Activated naive CD4-positive, alpha-beta T cell treated with anti-CD3 and anti-CD28 coated beads for 36 hours (primary cell): ENCODE measurements around the gene ALKBH6. TPM values are rescaled to one million over a fixed set of nuclear protein-coding genes. Genes with fewer than 3 reads are reported as not detected.
"Not testable (repeated sequence)": the region's sequence is repeated elsewhere in the genome, so short reads cannot be mapped to it uniquely, and the experiment has no call there.

Experiments
- CTCF ChIA-PET: fragments of 350-600 bp; sonication (Branson Sonifier 250); formaldehyde crosslinking; loops from one replicate; lab custom pipeline; 2021; ENCODE audit warnings: antibody characterized with exemption; lab: Charles Lee
- DNase-seq: peaks from one replicate; pipeline ENCODE4 v3.0.0-alpha.2; 2020
- H3K27ac Mint-ChIP-seq: one replicate; pipeline ENCODE4 v1.8.0; 2021; ENCODE audit warnings: mild to moderate bottlenecking, mixed read lengths
- H3K27me3 Mint-ChIP-seq: one replicate; pipeline ENCODE4 v1.8.0; 2021; ENCODE audit warnings: low read depth, mixed read lengths
- H3K36me3 Mint-ChIP-seq: one replicate; pipeline ENCODE4 v1.8.0; 2021; ENCODE audit warnings: low read depth, mixed read lengths
- H3K4me1 Mint-ChIP-seq: one replicate; pipeline ENCODE4 v1.8.0; 2021; ENCODE audit warnings: low read depth, mixed read lengths
- H3K4me3 Mint-ChIP-seq: one replicate; pipeline ENCODE4 v1.8.0; 2021; ENCODE audit warnings: mild to moderate bottlenecking, moderate library complexity, mixed read lengths
- H3K9me3 Mint-ChIP-seq: one replicate; pipeline ENCODE4 v1.8.0; 2021; ENCODE audit warnings: mixed read lengths
- intact Hi-C: fragments of 100-400 bp; cut with micrococcal nuclease; formaldehyde crosslinking; loops from one replicate; pipeline ENCODE4 v1.15.1; 2023
- total RNA-seq, 2 experiments: library from RNA; stranded (reverse); gene quantifications; one replicate each; pipeline ENCODE4 v1.2.3, GENCODE V29; 2021

The ALKBH6 gene
- total RNA-seq, 2 experiments from 2014 or later = 36.9 to 37.8 TPM

GRCh38 chr19:35986664-35987570 lies 27.1 kb downstream of the ALKBH6 start:
- Mint-ChIP-seq H3K4me1 (peaks cover 5% of the 10 kb centered on the region), H3K27ac (no peak overlapping the region), H3K27me3 (peaks cover 40% of the 10 kb centered on the region), H3K4me3 (peak overlapping the region; percentile 76), H3K9me3 (no peaks in the 10 kb centered on the region), H3K36me3 (peaks cover 1% of the 10 kb centered on the region)
- DNase-seq = peak; percentile 39
- intact Hi-C loops = loop anchor here (2.0 kb wide), 1 partner anchor 34 kb away; no protein-coding TSS in a partner anchor
- CTCF ChIA-PET = no interaction called here

GRCh38 chr19:35986111-35986510 lies 27.9 kb downstream of the ALKBH6 start:
- intact Hi-C loops = loop anchor here (2.0 kb wide), 1 partner anchor 33 kb away; no protein-coding TSS in a partner anchor
- H3K9me3 Mint-ChIP-seq = no peaks in the 10 kb centered on the region
- H3K36me3 Mint-ChIP-seq = peaks cover 1% of the 10 kb centered on the region
- peak overlapping the region; percentile 11 for H3K4me3 Mint-ChIP-seq
- peaks cover 40% of the 10 kb centered on the region for H3K27me3 Mint-ChIP-seq
- CTCF ChIA-PET = no interaction called here
- no peak for DNase-seq
- peaks cover 5% of the 10 kb centered on the region for H3K4me1 Mint-ChIP-seq
- no peak overlapping the region for H3K27ac Mint-ChIP-seq

- Mint-ChIP-seq H3K36me3 (no peaks in the 10 kb centered on the region), H3K27me3 (peaks cover 42% of the 10 kb centered on the region), H3K4me3 (no peak overlapping the region), H3K27ac (no peak overlapping the region), H3K4me1 (peaks cover 5% of the 10 kb centered on the region), H3K9me3 (no peaks in the 10 kb centered on the region)
- CTCF ChIA-PET = interaction anchor here (0.6 kb wide), 1 partner anchor 13 kb away, joined by 3 read pairs; no protein-coding TSS in a partner anchor
- DNase-seq = no peak
- intact Hi-C loops = no loop called here
Measured at GRCh38 chr19:35983177-35983576, 30.8 kb downstream of the ALKBH6 start.

GRCh38 chr19:35980997-35981396 lies 33.0 kb downstream of the ALKBH6 start:
- DNase-seq, H3K9me3 Mint-ChIP-seq, H3K36me3 Mint-ChIP-seq, intact Hi-C loops, CTCF ChIA-PET, H3K4me1 Mint-ChIP-seq, H3K4me3 Mint-ChIP-seq, H3K27ac Mint-ChIP-seq: not testable (repeated sequence)
- peaks cover 33% of the 10 kb centered on the region for H3K27me3 Mint-ChIP-seq

- intact Hi-C loops = no loop called here
Measured at GRCh38 chr19:35978832-35979365, 35.1 kb downstream of the ALKBH6 start.

GRCh38 chr19:35978271-35978670 lies 35.7 kb downstream of the ALKBH6 start:
- no peak for DNase-seq
- H3K9me3 Mint-ChIP-seq = no peaks in the 10 kb centered on the region
- no peak overlapping the region for H3K4me3 Mint-ChIP-seq
- H3K4me1 Mint-ChIP-seq = no peaks in the 10 kb centered on the region
- CTCF ChIA-PET = interaction anchor here (0.6 kb wide), 1 partner anchor 88 kb away, joined by 3 read pairs; no protein-coding TSS in a partner anchor
- H3K27me3 Mint-ChIP-seq = peaks cover 9% of the 10 kb centered on the region
- H3K27ac Mint-ChIP-seq = no peak overlapping the region
- no peaks in the 10 kb centered on the region for H3K36me3 Mint-ChIP-seq
- intact Hi-C loops = no loop called here

More at GRCh38 chr19:35978832-35979365, 35.1 kb downstream of the ALKBH6 start:
- Mint-ChIP-seq H3K36me3 (no peaks in the 10 kb centered on the region), H3K4me1 (no peaks in the 10 kb centered on the region), H3K27ac (no peak overlapping the region), H3K27me3 (peaks cover 13% of the 10 kb centered on the region), H3K4me3 (no peak overlapping the region), H3K9me3 (no peaks in the 10 kb centered on the region)
- no peak for DNase-seq
- CTCF ChIA-PET = interaction anchor here (0.6 kb wide), 1 partner anchor 89 kb away, joined by 3 read pairs; no protein-coding TSS in a partner anchor

- Mint-ChIP-seq H3K27ac (no peak overlapping the region), H3K36me3 (no peaks in the 10 kb centered on the region), H3K4me3 (no peak overlapping the region), H3K9me3 (no peaks in the 10 kb centered on the region), H3K27me3 (peaks cover 9% of the 10 kb centered on the region), H3K4me1 (no peaks in the 10 kb centered on the region)
- CTCF ChIA-PET = interaction anchor here (0.8 kb wide), 1 partner anchor 24 kb away, joined by 3 read pairs; no protein-coding TSS in a partner anchor
- intact Hi-C loops = no loop called here
- peak; percentile 28 for DNase-seq
Measured at GRCh38 chr19:35977446-35978222, 36.4 kb downstream of the ALKBH6 start.

- no peaks in the 10 kb centered on the region for H3K4me1 Mint-ChIP-seq
- no peaks in the 10 kb centered on the region for H3K9me3 Mint-ChIP-seq
- H3K4me3 Mint-ChIP-seq = no peak overlapping the region
- peaks cover 9% of the 10 kb centered on the region for H3K27me3 Mint-ChIP-seq
- peak; percentile 36 for DNase-seq
- intact Hi-C loops = no loop called here
- H3K27ac Mint-ChIP-seq = no peak overlapping the region
- CTCF ChIA-PET = interaction anchor here (0.6 kb wide), 1 partner anchor 181 kb away, joined by 4 read pairs; no protein-coding TSS in a partner anchor
- H3K36me3 Mint-ChIP-seq = no peaks in the 10 kb centered on the region
Measured at GRCh38 chr19:35975608-35976214, 38.3 kb downstream of the ALKBH6 start.

- H3K27me3 Mint-ChIP-seq = peaks cover 6% of the 10 kb centered on the region
- H3K4me3 Mint-ChIP-seq = no peak overlapping the region
- H3K4me1 Mint-ChIP-seq = peaks cover 3% of the 10 kb centered on the region
- no peaks in the 10 kb centered on the region for H3K9me3 Mint-ChIP-seq
- no peak for DNase-seq
- intact Hi-C loops = no loop called here
- H3K36me3 Mint-ChIP-seq = no peaks in the 10 kb centered on the region
- CTCF ChIA-PET = no interaction called here
- no peak overlapping the region for H3K27ac Mint-ChIP-seq
Measured at GRCh38 chr19:35973487-35973886, 40.5 kb downstream of the ALKBH6 start.

GRCh38 chr19:35966771-35967170 lies 47.2 kb downstream of the ALKBH6 start:
- Mint-ChIP-seq H3K9me3 (no peaks in the 10 kb centered on the region), H3K4me1 (peaks cover 3% of the 10 kb centered on the region), H3K27ac (no peak overlapping the region), H3K4me3 (no peak overlapping the region), H3K27me3 (no peaks in the 10 kb centered on the region), H3K36me3 (no peaks in the 10 kb centered on the region)
- no peak for DNase-seq
- intact Hi-C loops = no loop called here
- CTCF ChIA-PET = interaction anchor here (0.9 kb wide), 1 partner anchor 8 kb away, joined by 4 read pairs; no protein-coding TSS in a partner anchor

- H3K27me3 Mint-ChIP-seq = no peaks in the 10 kb centered on the region
- H3K4me1 Mint-ChIP-seq = peaks cover 9% of the 10 kb centered on the region
- H3K36me3 Mint-ChIP-seq = no peaks in the 10 kb centered on the region
- no peak overlapping the region for H3K4me3 Mint-ChIP-seq
- H3K27ac Mint-ChIP-seq = no peak overlapping the region
- no peaks in the 10 kb centered on the region for H3K9me3 Mint-ChIP-seq
- intact Hi-C loops = no loop called here
- peak; percentile 71 for DNase-seq
- CTCF ChIA-PET = no interaction called here
Measured at GRCh38 chr19:35963514-35963913, 50.5 kb downstream of the ALKBH6 start.
